Vagina (tissue), 2 donors: ENCODE measurements around the gene PRELID1.

Experiments used
- POLR2A ChIP-seq, 2 donors: fragments of 450-650 bp; IDR thresholded peaks; one replicate each; pipeline ENCODE4 v1.6.1; 2017; ENCODE audit warnings: antibody characterized with exemption in 2 of 2, mild to moderate bottlenecking in 2 of 2, moderate library complexity in 2 of 2
- POLR2AphosphoS5 ChIP-seq, 2 donors: sonication (generic); formaldehyde crosslinking; IDR thresholded peaks; one replicate each; pipeline ENCODE4 v1.9.0; 2017; ENCODE audit warnings: antibody characterized with exemption in 2 of 2, mild to moderate bottlenecking in 2 of 2, low read depth in 1 of 2; ENCODE audit not compliant: insufficient read depth in 1 of 2

GRCh38 chr5:177271113-177271512 is 32.5 kb upstream of the PRELID1 start:
- TF ChIP-seq POLR2A (IDR thresholded peaks at IDR 0.05) = no peak
- no peak for TF ChIP-seq POLR2AphosphoS5 (IDR thresholded peaks at IDR 0.05; ENCODE audit: insufficient read depth in 1 of 2, low read depth in 1 of 2)
